NCI-H82 (cell line): ENCODE results near the gene GALNT14.
"Not testable (repeated sequence)": the region's sequence is repeated elsewhere in the genome, so short reads cannot be mapped to it uniquely, and the experiment has no call there.

Source experiments
- DNase-seq: peaks from one replicate; lab custom pipeline; 2025; lab: John Stamatoyannopoulos, UW

Gene GALNT14

GRCh38 chr2:31138037-31138962 lies at the start of gene GALNT14:
Gene GALNT14, minus strand, starts transcription at chr2:31138440. Its CDS starts 354 bp downstream, at chr2:31138086.
- peak; percentile 83 for DNase-seq

GRCh38 chr2:31187166-31187565 lies 48.9 kb upstream of the GALNT14 start:
- no peak for DNase-seq

GRCh38 chr2:31183973-31184372 lies 45.7 kb upstream of the GALNT14 start:
- not testable (repeated sequence) for DNase-seq

- peak; percentile 17 for DNase-seq
These were observed 38.5 kb upstream of the GALNT14 start for GRCh38 chr2:31176742-31177141.

- no peak for DNase-seq
These were observed 32.9 kb upstream of the GALNT14 start for GRCh38 chr2:31171142-31171541.

GRCh38 chr2:31170071-31170698 lies 31.9 kb upstream of the GALNT14 start:
- DNase-seq: peak; percentile 77

GRCh38 chr2:31168291-31168690 lies 30.1 kb upstream of the GALNT14 start:
- no peak for DNase-seq

- peak; percentile 25 for DNase-seq
These were observed 28.7 kb upstream of the GALNT14 start for GRCh38 chr2:31166925-31167324.

- DNase-seq: peak; percentile 87
These were observed 24.8 kb upstream of the GALNT14 start for GRCh38 chr2:31163011-31163539.

- no peak for DNase-seq
These were observed 23.4 kb upstream of the GALNT14 start for GRCh38 chr2:31161637-31162036.

GRCh38 chr2:31151501-31151900 lies 13.3 kb upstream of the GALNT14 start:
- peak; percentile 24 for DNase-seq

GRCh38 chr2:31150120-31150670 lies 12.0 kb upstream of the GALNT14 start:
- no peak for DNase-seq

GRCh38 chr2:31148514-31148913 lies 10.3 kb upstream of the GALNT14 start:
- no peak for DNase-seq

GRCh38 chr2:31147645-31148044 lies 9.4 kb upstream of the GALNT14 start:
- no peak for DNase-seq

- no peak for DNase-seq
These were observed 3.9 kb upstream of the GALNT14 start for GRCh38 chr2:31142110-31142509.

GRCh38 chr2:31141443-31142085 lies 3.3 kb upstream of the GALNT14 start:
- DNase-seq: no peak

GRCh38 chr2:31140151-31140550 lies 1.9 kb upstream of the GALNT14 start:
- DNase-seq: peak; percentile 46

GRCh38 chr2:31139671-31140070 lies 1.4 kb upstream of the GALNT14 start:
- DNase-seq: no peak

GRCh38 chr2:31137211-31138036 lies 816 bp downstream of the GALNT14 start:
- peak; percentile 54 for DNase-seq

GRCh38 chr2:31136732-31137131 lies 1.5 kb downstream of the GALNT14 start:
- DNase-seq: no peak

- DNase-seq: no peak
These were observed 2.2 kb downstream of the GALNT14 start for GRCh38 chr2:31136000-31136399.
